Adrenal gland (tissue), 12 donors: Measurements from ENCODE around the gene FAAP100. TPM values are rescaled to one million over a fixed set of nuclear protein-coding genes. Genes with fewer than 3 reads are reported as not detected.

Experiments used
- DNase-seq, 7 donors: peaks; one replicate each; pipeline ENCODE4 v3.0.0-alpha.2; 2019 to 2020
- H3K27ac ChIP-seq, 5 donors: fragments of 200-600 bp; sonication (generic) in 4 of 5; 1 replicate in 3 of 5; 2 replicates in 2 of 5; pipeline versions ENCODE4 v1.5.1 to v1.8.0; 2016 to 2020; ENCODE audit warnings: mild to moderate bottlenecking in 1 of 5
- H3K27me3 ChIP-seq: fragments of 200-600 bp; 2 replicates; pipeline ENCODE4 v1.8.0; 2021
- H3K36me3 ChIP-seq, 2 donors: fragments of 200-600 bp; replicated peaks in 1 of 2; 1 replicate in 1 of 2; 2 replicates in 1 of 2; pipeline versions ENCODE4 v1.5.1 to v1.8.0; 2018 to 2022
- H3K4me1 ChIP-seq, 2 donors: fragments of 200-600 bp; replicated peaks in 1 of 2; 1 replicate in 1 of 2; 2 replicates in 1 of 2; pipeline versions ENCODE4 v1.5.1 to v1.8.0; 2018 to 2021
- H3K4me3 ChIP-seq, 4 donors: fragments of 200-600 bp; sonication (generic) in 3 of 4; one replicate each; pipeline ENCODE4 v1.5.1; 2016 to 2018
- H3K9me3 ChIP-seq, 3 donors: fragments of 200-600 bp; sonication (generic) in 1 of 3; replicated peaks in 1 of 3; 1 replicate in 2 of 3; 2 replicates in 1 of 3; pipeline versions ENCODE4 v1.5.1 to v1.8.0; 2016 to 2021
- POLR2A ChIP-seq, 2 donors: fragments of 450-650 bp; IDR thresholded peaks; one replicate each; pipeline ENCODE4 v1.6.1; 2017; ENCODE audit warnings: antibody characterized with exemption in 2 of 2, mild to moderate bottlenecking in 2 of 2, moderate library complexity in 1 of 2
- WGBS, 4 donors: extraction: QIAGEN DNeasy Blood & Tissue Kit in 2 of 4; methylation state at CpG; one replicate each; pipeline versions ENCODE4 v1.1.5 to v1.1.7; 2013 to 2017; 5-methylcytosine and 5-hydroxymethylcytosine counted together
- intact Hi-C, 2 donors: fragments of 100-400 bp; cut with DNase I; formaldehyde crosslinking; loops; one replicate each; pipeline versions ENCODE4 v1.14.1 to v1.15.0; 2022 to 2023
- polyA plus RNA-seq, 3 donors: library from polyadenylated mRNA; stranded (reverse); fragments of 200-250 nt in 2 of 3; fragments of 350-450 nt in 1 of 3; fragmentation: Illumina TruSeq in 1 of 3; extraction: RNeasy Lipid Tissue Mini Kit (QIAGEN cat#74804) in 1 of 3; gene quantifications; one replicate each; pipeline ENCODE4 v1.2.3, GENCODE V29; 2013 to 2014
- total RNA-seq, 9 donors: library from RNA; depleted of rRNA in 4 of 9; stranded (reverse); fragments of >200 nt in 4 of 9; fragments of 120-200 nt in 1 of 9; fragmentation: NEBNext Ultra II Directional in 1 of 9; extraction: Animal tissue kit (Norgen Biotek cat#: 25700) in 1 of 9; gene quantifications; one replicate each; pipeline versions ENCODE4 v1.1.0 to v1.2.4, GENCODE V29; 2013 to 2023
- TF ChIP-seq, protein P1 (sequence below), 6 experiments: fragments of 450-650 bp in 4 of 6; fragments of 200-600 bp in 2 of 6; sonication (generic) in 1 of 6; IDR thresholded peaks; 1 replicate in 5 of 6; 2 replicates in 1 of 6; pipeline versions ENCODE4 v1.5.1 to v1.8.0; 2016 to 2021; ENCODE audit warnings: antibody characterized with exemption in 6 of 6, mild to moderate bottlenecking in 2 of 6, moderate library complexity in 1 of 6
- donor health status: healthy with polysubstance abuse.
- donor health status: Bipolar disorder and iron deficiency.
- donor health status: DM: yes; HTN: yes; CAD: no.
- donor health status: DM: no; HTN: no; CAD: no.
- donor health status: DM: no; HTN: no; CAD: no.
- donor health status: DM: yes; HTN: yes; CAD: no.

FAAP100 gene
- total and polyA plus RNA-seq, 12 donors, result 2.5 to 89.0 (median 31.7) TPM

DNA sequence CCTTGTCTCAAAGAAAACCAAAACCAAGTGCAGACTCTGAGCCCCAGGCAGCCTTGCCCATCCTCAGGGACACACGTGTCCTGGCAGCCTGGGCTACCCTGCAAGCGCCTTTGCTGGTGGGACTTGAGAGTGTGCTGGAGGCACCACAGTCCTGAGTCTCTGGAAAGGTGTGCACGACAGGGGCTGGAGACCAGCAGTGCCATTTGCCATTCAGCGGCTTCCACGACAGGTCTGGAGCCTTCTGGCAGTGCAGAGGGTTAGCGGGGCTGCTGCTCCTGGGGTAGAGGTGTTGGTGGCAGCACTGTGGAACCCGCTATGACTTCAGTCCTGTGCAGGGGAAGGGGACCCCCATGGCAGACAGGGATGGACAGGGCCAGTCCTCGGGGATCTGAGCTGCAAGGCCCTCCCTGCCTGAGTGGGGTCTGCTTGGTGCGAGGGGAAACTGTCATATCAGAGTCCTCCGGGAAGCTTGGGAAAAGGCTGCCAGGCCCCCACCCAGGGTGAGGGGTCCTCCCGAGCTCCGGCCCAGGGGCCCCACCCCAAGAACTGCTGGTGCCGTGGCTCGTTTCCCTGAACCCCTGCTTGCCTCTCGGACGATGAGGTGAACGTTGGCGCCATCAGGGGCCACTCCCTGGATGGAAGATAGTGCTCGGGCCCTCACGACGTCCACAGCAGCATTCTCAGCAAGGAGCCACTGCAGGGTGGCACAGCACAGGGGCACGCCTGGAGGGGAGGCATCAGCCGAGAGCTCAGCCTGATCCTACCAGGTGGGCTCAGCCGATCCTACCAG is 6.8 kb downstream of the FAAP100 start:
- H3K4me1 ChIP-seq, result no peaks in the 10 kb centered on the region
- intact Hi-C loops, result no loop called here
- no peak for TF ChIP-seq POLR2A (IDR thresholded peaks at IDR 0.05)
- TF ChIP-seq, protein P1, sequence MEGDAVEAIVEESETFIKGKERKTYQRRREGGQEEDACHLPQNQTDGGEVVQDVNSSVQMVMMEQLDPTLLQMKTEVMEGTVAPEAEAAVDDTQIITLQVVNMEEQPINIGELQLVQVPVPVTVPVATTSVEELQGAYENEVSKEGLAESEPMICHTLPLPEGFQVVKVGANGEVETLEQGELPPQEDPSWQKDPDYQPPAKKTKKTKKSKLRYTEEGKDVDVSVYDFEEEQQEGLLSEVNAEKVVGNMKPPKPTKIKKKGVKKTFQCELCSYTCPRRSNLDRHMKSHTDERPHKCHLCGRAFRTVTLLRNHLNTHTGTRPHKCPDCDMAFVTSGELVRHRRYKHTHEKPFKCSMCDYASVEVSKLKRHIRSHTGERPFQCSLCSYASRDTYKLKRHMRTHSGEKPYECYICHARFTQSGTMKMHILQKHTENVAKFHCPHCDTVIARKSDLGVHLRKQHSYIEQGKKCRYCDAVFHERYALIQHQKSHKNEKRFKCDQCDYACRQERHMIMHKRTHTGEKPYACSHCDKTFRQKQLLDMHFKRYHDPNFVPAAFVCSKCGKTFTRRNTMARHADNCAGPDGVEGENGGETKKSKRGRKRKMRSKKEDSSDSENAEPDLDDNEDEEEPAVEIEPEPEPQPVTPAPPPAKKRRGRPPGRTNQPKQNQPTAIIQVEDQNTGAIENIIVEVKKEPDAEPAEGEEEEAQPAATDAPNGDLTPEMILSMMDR (IDR thresholded peaks at IDR 0.05), result no peak
- H3K9me3 ChIP-seq, result no peaks in the 10 kb centered on the region
- H3K27me3 ChIP-seq, result no peaks in the 10 kb centered on the region
- no peak overlapping the region for H3K27ac ChIP-seq
- DNase-seq, result no peak
- H3K36me3 ChIP-seq, result peaks cover 0 to 65% of the 10 kb centered on the region in 2 donors
- WGBS, 4 donors, result 84 to 92% (median 90%) methylated on average over 6 to 24 of the region's 24 CpGs
- no peak overlapping the region for H3K4me3 ChIP-seq

DNA sequence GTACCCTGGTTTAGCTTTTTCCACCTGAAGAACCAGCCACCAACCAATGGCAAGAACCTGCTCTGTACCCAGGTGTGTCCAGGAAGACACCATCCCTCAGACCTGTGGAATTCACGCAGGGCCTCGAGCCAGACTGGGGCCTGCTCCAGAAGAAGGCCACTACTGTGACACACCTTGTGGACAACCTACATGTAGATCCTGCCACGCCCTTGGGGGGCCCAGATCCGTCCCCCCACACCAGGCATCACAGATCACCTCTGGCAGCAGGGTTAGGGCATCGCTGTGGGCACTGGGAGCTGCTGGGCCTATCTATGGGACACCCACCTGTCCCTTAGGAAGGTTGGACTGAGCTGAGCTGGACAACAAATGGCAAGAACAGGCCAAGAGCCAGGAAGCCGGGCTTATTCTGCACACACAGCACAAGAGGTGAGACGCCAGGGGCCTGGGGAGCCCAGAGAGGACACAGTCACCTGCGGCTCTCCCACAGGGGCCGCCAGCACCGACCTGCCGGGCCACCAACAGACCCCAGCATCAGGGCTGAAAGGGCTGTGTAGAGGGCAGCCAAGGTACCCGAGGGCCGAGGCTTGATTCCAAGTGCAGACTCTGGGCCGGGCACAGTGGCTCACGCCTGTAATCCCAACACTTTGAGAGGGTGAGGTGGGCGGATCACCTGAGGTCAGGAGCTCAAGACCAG is 7.7 kb downstream of the FAAP100 start:
- H3K4me3 ChIP-seq, result no peak overlapping the region
- H3K27ac ChIP-seq, result no peak overlapping the region
- DNase-seq, result no peak
- H3K27me3 ChIP-seq, result no peaks in the 10 kb centered on the region
- intact Hi-C loops, result no loop called here
- no peak for TF ChIP-seq POLR2A (IDR thresholded peaks at IDR 0.05)
- TF ChIP-seq, protein P1 (IDR thresholded peaks at IDR 0.05), result no peak
- H3K9me3 ChIP-seq, result no peaks in the 10 kb centered on the region
- no peaks in the 10 kb centered on the region for H3K4me1 ChIP-seq
- H3K36me3 ChIP-seq, result peaks cover 0 to 71% of the 10 kb centered on the region in 2 donors
- 89 to 96% (median 95%) methylated on average over 4 to 16 of the region's 16 CpGs for WGBS, 4 donors

DNA sequence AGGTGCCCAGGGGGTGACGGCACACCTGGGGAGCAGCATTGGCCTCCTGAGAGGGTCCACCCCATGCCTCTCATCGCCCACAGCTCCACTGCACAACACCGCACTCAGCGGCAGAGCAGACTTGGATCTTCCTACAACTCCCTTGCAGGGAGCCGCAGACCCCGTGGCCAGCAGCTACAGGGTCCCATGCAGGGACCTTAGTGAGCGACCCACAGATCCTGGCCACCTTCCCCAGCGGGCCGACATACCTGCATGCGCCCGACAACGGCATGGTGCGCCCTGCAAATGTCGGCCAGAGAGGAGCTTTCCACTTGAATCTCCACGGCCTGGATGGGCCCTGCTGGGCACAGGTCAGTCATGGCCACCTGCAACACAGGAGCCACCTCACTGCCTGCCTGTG is 8.4 kb downstream of the FAAP100 start:
- H3K4me3 ChIP-seq, result no peak overlapping the region
- no peak overlapping the region for H3K27ac ChIP-seq
- 94 to 98% (median 96%) methylated on average over 13 to 15 of the region's 15 CpGs for WGBS, 4 donors
- no peak for DNase-seq
- no peaks in the 10 kb centered on the region for H3K9me3 ChIP-seq
- intact Hi-C loops, result no loop called here
- no peaks in the 10 kb centered on the region for H3K4me1 ChIP-seq
- no peak for TF ChIP-seq POLR2A (IDR thresholded peaks at IDR 0.05)
- TF ChIP-seq, protein P1 (IDR thresholded peaks at IDR 0.05), result no peak
- H3K27me3 ChIP-seq, result no peaks in the 10 kb centered on the region
- H3K36me3 ChIP-seq, result peaks cover 0 to 71% of the 10 kb centered on the region in 2 donors

DNA sequence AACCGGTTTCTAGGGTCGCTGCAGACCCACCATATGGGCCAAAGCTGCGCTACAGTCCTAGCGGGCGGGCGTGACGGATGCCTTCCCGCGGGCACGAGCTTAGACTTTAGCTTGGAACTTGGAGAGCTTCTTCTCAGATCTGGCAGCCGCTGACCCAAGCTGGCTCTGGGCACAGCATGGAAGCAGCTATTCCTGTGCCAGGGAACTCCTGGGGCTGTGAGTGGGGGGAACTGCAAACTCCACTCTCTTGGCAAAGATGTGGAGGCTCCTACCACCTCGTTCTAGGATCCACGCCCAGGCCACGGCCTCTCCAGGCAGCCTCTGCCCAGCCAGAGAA is 8.8 kb downstream of the FAAP100 start:
- intact Hi-C loops, result no loop called here
- TF ChIP-seq POLR2A (IDR thresholded peaks at IDR 0.05), result no peak
- TF ChIP-seq, protein P1 (IDR thresholded peaks at IDR 0.05), result no peak
- Histone ChIP-seq H3K36me3 (peaks cover 0 to 71% of the 10 kb centered on the region in 2 donors), H3K27ac (no peak overlapping the region), H3K4me1 (no peaks in the 10 kb centered on the region), H3K4me3 (no peak overlapping the region), H3K27me3 (no peaks in the 10 kb centered on the region), H3K9me3 (no peaks in the 10 kb centered on the region)
- no peak for DNase-seq
- WGBS, 4 donors, result 92 to 98% (median 95%) methylated on average over 13 to 14 of the region's 14 CpGs
